DND-41 (cell line): ENCODE results near the gene PIAS3.

Experiments
- ATAC-seq: fragments of 200-7000 bp; cut with Tn5 transposase; 3 replicates; pipeline ENCODE4 v1.9.1; 2021; ENCODE audit warnings: low read depth; ENCODE audit not compliant: insufficient read depth
- DNase-seq: peaks from one replicate; pipeline ENCODE4 v3.0.0-alpha.2; 2020
- H2AFZ ChIP-seq: 2 replicates; pipeline ENCODE4 v1.6.0; 2012; ENCODE audit warnings: low read depth, low read length
- H3K27ac ChIP-seq: 2 replicates; pipeline ENCODE4 v1.5.1; 2012; ENCODE audit warnings: low read length, inconsistent platforms
- H3K27me3 ChIP-seq: fragments of 200-600 bp; sonication (generic); 2 replicates; pipeline ENCODE4 v1.6.0; 2012; ENCODE audit warnings: low read length, mild to moderate bottlenecking, inconsistent platforms; ENCODE audit not compliant: insufficient read depth, poor library complexity
- H3K36me3 ChIP-seq: 2 replicates; pipeline ENCODE4 v1.5.1; 2012; ENCODE audit warnings: low read length, inconsistent platforms; ENCODE audit not compliant: insufficient read depth
- H3K4me1 ChIP-seq: 2 replicates; pipeline ENCODE4 v1.5.1; 2012; ENCODE audit warnings: mild to moderate bottlenecking, low read length; ENCODE audit not compliant: insufficient read depth
- H3K4me2 ChIP-seq: 2 replicates; pipeline ENCODE4 v1.6.0; 2012; ENCODE audit warnings: mild to moderate bottlenecking, moderate library complexity, low read length, inconsistent platforms; ENCODE audit not compliant: insufficient read depth
- H3K4me3 ChIP-seq, 2 experiments: fragments of 200-600 bp in 1 of 2; shearing (Covaris generic) in 1 of 2; 2 replicates each; pipeline ENCODE4 v1.5.1; 2012 to 2016; ENCODE audit warnings: inconsistent platforms in 2 of 2, low read length in 2 of 2, mild to moderate bottlenecking in 2 of 2, low read depth in 1 of 2, moderate library complexity in 1 of 2
- H3K79me2 ChIP-seq: 2 replicates; pipeline ENCODE4 v1.6.0; 2012; ENCODE audit warnings: low read length, inconsistent platforms; ENCODE audit not compliant: insufficient read depth
- H3K9ac ChIP-seq: 2 replicates; pipeline ENCODE4 v1.6.0; 2012; ENCODE audit warnings: low read depth, mild to moderate bottlenecking, inconsistent platforms, low read length, moderate library complexity
- H3K9me3 ChIP-seq: 2 replicates; pipeline ENCODE4 v1.5.1; 2012; ENCODE audit warnings: low read length, moderate library complexity, mild to moderate bottlenecking, inconsistent platforms; ENCODE audit not compliant: insufficient read depth, severe bottlenecking
- H4K20me1 ChIP-seq: 2 replicates; pipeline ENCODE4 v1.6.0; 2012; ENCODE audit warnings: low read length; ENCODE audit not compliant: insufficient read depth
- CTCF ChIP-seq: IDR thresholded peaks from 2 replicates; pipeline ENCODE4 v1.5.1; 2012; ENCODE audit warnings: borderline replicate concordance, low read length, moderate library complexity, mild to moderate bottlenecking; ENCODE audit not compliant: poor library complexity, severe bottlenecking; ENCODE audit errors: extremely low read depth
- EZH2 ChIP-seq: IDR thresholded peaks from 3 replicates; pipeline ENCODE4 v1.6.1; 2012; ENCODE audit warnings: borderline replicate concordance, low read depth, mild to moderate bottlenecking, moderate library complexity, low read length, inconsistent platforms; ENCODE audit not compliant: severe bottlenecking

Gene PIAS3

GRCh38 chr1:145858901-145859490 is at the start of gene PIAS3:
Gene PIAS3 (minus strand): TSS chr1:145859081. CDS start chr1:145858990, 91 bp downstream.
- Histone ChIP-seq H3K27ac (peak within 1 kb of the TSS; percentile 70), H2AFZ (peak within 1 kb of the TSS; percentile 84), H3K27me3 (peaks cover 8% of the 10 kb centered on the region), H3K9me3 (no peaks in the 10 kb centered on the region), H3K36me3 (peaks cover 25% of the 10 kb centered on the region), H4K20me1 (no peaks in the 10 kb centered on the region; the same call in 1 of the 2 replicates), H3K4me3 (peak within 1 kb of the TSS; percentile 31 to 70; a peak in 3 of 4 replicates), H3K79me2 (peaks cover 7% of the 10 kb centered on the region), H3K9ac (peak within 1 kb of the TSS; percentile 62), H3K4me1 (peaks cover 18% of the 10 kb centered on the region), H3K4me2 (peak within 1 kb of the TSS; percentile 79)
- TF ChIP-seq EZH2 (no peak), CTCF (no peak)
- peak; percentile 87 for ATAC-seq
- peak; percentile 87 for DNase-seq

GRCh38 chr1:145908653-145909052 is 49.8 kb upstream of the PIAS3 start:
- H3K27me3 ChIP-seq: no peaks in the 10 kb centered on the region
- peaks cover 20% of the 10 kb centered on the region for H3K36me3 ChIP-seq
- ATAC-seq (no peak), DNase-seq (no peak)
- no peak overlapping the region for H2AFZ ChIP-seq
- H3K4me2 ChIP-seq: no peak overlapping the region
- no peaks in the 10 kb centered on the region for H3K9me3 ChIP-seq
- TF ChIP-seq EZH2 (no peak), CTCF (no peak)
- H3K9ac ChIP-seq: no peak overlapping the region
- H3K4me3 ChIP-seq: no peak overlapping the region
- no peaks in the 10 kb centered on the region for H4K20me1 ChIP-seq
- no peaks in the 10 kb centered on the region for H3K79me2 ChIP-seq
- H3K27ac ChIP-seq: no peak overlapping the region
- H3K4me1 ChIP-seq: no peaks in the 10 kb centered on the region

DNA sequence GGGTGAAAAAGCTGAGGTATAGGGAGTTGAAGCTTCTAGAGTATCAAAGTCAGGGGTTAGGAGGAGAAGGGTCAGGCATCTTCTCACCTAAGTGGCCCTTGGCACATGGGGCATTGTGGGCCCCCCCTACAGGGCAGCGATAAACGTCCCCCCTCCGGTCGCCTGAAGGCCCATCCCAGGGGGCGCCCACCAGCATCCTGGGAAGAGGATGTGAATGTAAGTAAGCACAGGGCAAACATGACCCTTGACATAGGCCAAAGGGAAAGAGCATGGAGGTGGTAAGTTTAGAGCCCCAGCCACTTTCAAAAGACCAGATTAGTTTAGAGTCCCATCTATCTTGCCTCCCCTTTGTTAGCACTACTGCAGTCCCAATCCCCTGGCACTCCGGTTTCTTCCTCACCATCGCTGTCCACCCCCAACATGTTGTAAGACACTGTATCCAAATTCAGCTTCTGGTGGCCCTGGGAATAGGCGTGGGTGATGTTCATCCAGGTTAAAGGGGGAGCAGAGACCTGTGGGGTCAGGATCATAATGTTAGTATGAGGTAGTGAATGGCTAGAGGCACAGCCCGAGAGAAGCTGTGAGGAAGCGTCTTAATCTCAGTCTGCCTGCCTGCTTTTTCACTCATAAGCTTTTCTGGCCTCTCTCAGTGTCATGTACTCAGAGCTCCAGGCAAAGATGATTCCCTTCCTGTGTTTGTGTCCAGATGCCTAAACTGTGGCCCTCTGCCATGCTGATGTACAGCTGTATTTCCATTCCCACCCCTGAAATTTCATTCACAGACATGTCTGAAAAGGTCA is 48.3 kb upstream of the PIAS3 start:
- no peak for ATAC-seq
- Histone ChIP-seq H3K36me3 (peaks cover 15% of the 10 kb centered on the region), H3K27ac (no peak overlapping the region), H3K9ac (no peak overlapping the region), H3K4me2 (no peak overlapping the region), H3K79me2 (no peaks in the 10 kb centered on the region), H3K27me3 (no peaks in the 10 kb centered on the region), H4K20me1 (no peaks in the 10 kb centered on the region), H3K4me1 (no peaks in the 10 kb centered on the region), H3K4me3 (no peak overlapping the region), H3K9me3 (no peaks in the 10 kb centered on the region), H2AFZ (no peak overlapping the region)
- DNase-seq: no peak
- TF ChIP-seq CTCF (no peak), EZH2 (no peak)
